GM23338 (cell line): ENCODE results near the gene CDH4.

Source experiments
- CREB1 ChIP-seq: fragments of 250-450 bp; sonication (Bioruptor Pico); IDR thresholded peaks from 2 replicates; pipeline ENCODE4 v1.5.0; 2020; ENCODE audit warnings: low read depth, mild to moderate bottlenecking, moderate library complexity
- CTCF ChIP-seq, 2 experiments: fragments of 200-600 bp in 1 of 2; sonication (generic) in 1 of 2; conservative IDR thresholded peaks; 2 replicates each; pipeline versions ENCODE4 v1.5.1 to v1.6.1; 2016 to 2017; ENCODE audit warnings: antibody characterized with exemption in 2 of 2, low read depth in 2 of 2, mild to moderate bottlenecking in 2 of 2, moderate library complexity in 1 of 2
- ETS1 ChIP-seq: IDR thresholded peaks from 2 replicates; pipeline ENCODE4 v1.6.1; 2016; ENCODE audit warnings: antibody characterized with exemption
- EZH2 ChIP-seq: fragments of 200-600 bp; sonication (generic); IDR thresholded peaks from one replicate; pipeline ENCODE4 v1.8.0; 2017; ENCODE audit warnings: antibody characterized with exemption, mild to moderate bottlenecking, low read depth; ENCODE audit not compliant: unreplicated experiment
- EZH2phosphoT487 ChIP-seq: fragments of 200-600 bp; sonication (generic); IDR thresholded peaks from one replicate; pipeline ENCODE4 v1.8.1; 2018; ENCODE audit warnings: antibody characterized with exemption; ENCODE audit not compliant: unreplicated experiment
- JUNB ChIP-seq: IDR thresholded peaks from one replicate; pipeline ENCODE4 v1.6.1; 2016; ENCODE audit warnings: antibody characterized with exemption; ENCODE audit not compliant: unreplicated experiment
- POLR2AphosphoS5 ChIP-seq: IDR thresholded peaks from 2 replicates; pipeline ENCODE4 v1.6.1; 2016; ENCODE audit warnings: antibody characterized with exemption, low read depth
- REST ChIP-seq: IDR thresholded peaks from one replicate; pipeline ENCODE4 v1.6.1; 2018; ENCODE audit warnings: antibody characterized with exemption; ENCODE audit not compliant: unreplicated experiment
- STAT1 ChIP-seq: IDR thresholded peaks from one replicate; pipeline ENCODE4 v1.6.1; 2016; ENCODE audit warnings: antibody characterized with exemption; ENCODE audit not compliant: unreplicated experiment
- ZNF331 ChIP-seq: fragments of 250-450 bp; sonication (Bioruptor Pico); IDR thresholded peaks from 2 replicates; pipeline ENCODE4 v1.5.0; 2020; ENCODE audit warnings: low read depth, mild to moderate bottlenecking, moderate library complexity
- ZNF462 ChIP-seq: fragments of 250-450 bp; sonication (Bioruptor Pico); IDR thresholded peaks from 2 replicates; pipeline ENCODE4 v1.5.0; 2020; ENCODE audit warnings: mild to moderate bottlenecking, moderate library complexity

GRCh38 chr20:61387204-61387953 lies 135.3 kb downstream of the CDH4 start:
- TF ChIP-seq CTCF (conservative IDR thresholded peaks at IDR 0.05; ENCODE audit: low read depth in 2 of 2) (no peak), POLR2AphosphoS5 (no peak), JUNB (no peak), EZH2 (no peak), CREB1 (CRISPR knock-in tag) (no peak), STAT1 (no peak), EZH2phosphoT487 (no peak), ETS1 (no peak), ZNF331 (CRISPR knock-in tag) (no peak), ZNF462 (CRISPR knock-in tag) (no peak), REST (no peak)
